CD4-positive, alpha-beta T cell treated with Interferon gamma for 1 hour (primary cell): ENCODE results near the gene VPS13D.
"Not testable (repeated sequence)": the region's sequence is repeated elsewhere in the genome, so short reads cannot be mapped to it uniquely, and the experiment has no call there.

ENCODE experiments used
- DNase-seq: peaks from one replicate; pipeline ENCODE4 v3.0.0-alpha.2; 2020

VPS13D gene

DNA sequence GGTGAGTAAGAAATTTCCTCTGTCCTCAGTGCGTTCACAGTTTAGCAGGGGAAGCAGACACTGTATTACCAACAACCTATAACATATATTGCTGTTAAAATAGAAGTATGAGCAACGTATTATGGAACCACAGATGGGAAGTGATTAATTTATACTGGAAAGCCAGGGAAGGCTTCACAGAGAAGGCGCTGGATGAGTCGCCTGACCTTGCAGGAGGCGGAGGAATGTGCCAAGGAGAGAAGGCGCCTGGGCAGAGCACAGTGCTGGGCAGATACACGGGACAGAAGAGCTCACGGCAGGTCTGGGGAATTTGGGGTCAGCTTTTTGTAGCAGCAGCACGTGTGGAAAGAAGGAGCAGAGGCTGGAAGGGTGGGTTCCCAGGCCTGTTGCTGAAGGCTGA is 271.8 kb downstream of the VPS13D start:
- DNase-seq = no peak

- DNase-seq = no peak
These were observed 272.7 kb downstream of the VPS13D start for GRCh38 chr1:12502336-12503109.

- DNase-seq = no peak
These were observed 273.9 kb downstream of the VPS13D start for GRCh38 chr1:12503709-12504108.

GRCh38 chr1:12504601-12505000 is 274.8 kb downstream of the VPS13D start:
- no peak for DNase-seq

GRCh38 chr1:12505231-12505630 is 275.4 kb downstream of the VPS13D start:
- no peak for DNase-seq

DNA sequence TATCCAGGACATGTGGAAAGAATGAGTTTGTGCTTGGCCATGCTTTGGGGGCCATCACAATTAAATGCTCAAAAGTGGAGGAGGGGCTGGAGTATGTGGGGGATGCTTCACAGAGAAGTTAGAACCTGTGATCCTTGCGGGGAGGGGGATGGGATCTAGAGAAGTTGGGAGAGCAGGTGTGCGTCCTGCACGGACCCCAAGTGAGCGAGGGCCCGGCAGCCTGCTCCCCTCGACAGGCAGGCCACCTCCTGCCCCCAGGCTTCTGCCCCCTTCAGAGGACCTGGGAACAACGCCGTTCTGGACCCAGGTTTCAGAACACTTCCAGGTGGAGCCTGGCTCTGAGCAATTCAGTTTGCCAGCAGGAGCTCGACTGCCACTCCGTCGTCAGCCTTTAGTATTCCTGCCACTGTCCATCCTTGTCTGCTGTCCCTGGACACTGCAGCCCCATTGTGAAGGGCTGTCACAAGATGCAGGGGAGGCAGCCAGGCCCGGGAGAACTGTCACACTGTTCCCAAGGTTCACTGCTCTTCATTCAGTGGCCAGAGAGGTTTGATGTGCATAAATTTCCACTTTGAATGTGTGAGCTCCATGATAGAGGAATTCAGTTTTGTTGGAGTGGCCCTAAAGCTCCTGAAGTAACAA is 275.9 kb downstream of the VPS13D start:
- no peak for DNase-seq

DNA sequence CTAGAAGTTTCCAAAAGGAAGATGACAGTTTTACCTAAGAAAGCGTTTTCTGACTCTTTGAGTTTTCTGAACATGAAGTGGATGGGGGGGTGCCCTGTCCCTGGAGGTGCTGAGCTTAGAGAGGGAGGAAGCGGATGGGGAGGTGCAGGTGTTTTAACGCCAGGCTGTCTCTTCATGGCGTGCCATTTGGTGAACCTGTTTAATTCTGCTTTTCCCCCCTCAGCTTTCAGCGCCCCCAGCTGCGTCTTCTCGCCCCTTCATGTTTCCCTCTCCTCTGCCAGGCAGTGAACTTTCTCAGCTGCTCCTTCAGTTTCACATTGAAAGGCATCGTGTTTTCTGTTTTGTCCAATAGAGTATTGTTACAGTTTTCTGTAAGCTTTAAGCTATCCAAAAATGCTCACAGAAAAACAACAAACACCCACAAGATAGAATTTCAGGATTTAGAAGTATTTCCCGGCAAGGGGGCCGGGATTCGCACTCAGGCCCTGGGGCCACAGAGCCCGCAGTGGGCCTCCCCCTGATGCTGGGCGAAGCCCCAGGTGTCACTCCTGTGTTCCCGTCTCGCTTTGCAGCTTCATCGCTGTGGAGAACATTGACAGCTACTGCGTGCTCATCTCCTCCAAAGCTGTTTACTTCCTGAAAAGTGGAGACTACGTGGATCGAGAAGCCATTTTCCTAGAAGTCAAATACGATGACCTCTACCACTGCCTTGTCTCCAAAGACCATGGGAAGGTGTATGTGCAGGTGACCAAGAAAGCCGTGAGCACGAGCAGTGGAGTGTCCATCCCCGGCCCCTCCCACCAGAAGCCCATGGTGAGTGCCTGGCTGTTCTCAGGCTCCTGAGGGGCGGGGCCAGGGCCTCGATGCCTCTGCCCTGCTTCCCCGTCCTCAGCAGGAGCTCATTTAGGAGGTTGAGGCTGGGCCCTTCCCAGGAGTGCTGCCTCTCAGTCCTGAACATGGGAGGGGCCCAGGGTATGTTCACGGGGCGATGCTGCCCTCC is 276.8 kb downstream of the VPS13D start:
- no peak for DNase-seq

GRCh38 chr1:12507631-12508030 is 277.8 kb downstream of the VPS13D start:
- no peak for DNase-seq

DNA sequence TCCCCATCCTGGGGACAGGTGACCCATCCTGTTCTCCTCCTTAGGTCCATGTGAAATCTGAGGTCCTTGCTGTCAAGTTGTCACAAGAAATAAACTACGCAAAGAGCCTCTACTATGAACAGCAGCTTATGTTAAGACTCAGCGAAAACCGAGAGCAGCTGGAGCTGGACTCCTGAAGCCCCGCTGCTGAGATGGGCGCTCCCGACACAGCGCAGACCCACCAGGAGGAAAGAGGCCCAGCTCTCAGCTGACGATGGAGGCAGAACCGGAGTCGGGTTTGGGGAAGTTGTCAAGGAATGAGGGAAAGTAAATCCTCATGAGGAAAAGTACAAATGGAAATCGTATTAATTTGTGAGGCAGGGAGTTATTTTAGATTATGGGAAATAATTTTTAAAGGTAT is 279.0 kb downstream of the VPS13D start:
- no peak for DNase-seq

DNA sequence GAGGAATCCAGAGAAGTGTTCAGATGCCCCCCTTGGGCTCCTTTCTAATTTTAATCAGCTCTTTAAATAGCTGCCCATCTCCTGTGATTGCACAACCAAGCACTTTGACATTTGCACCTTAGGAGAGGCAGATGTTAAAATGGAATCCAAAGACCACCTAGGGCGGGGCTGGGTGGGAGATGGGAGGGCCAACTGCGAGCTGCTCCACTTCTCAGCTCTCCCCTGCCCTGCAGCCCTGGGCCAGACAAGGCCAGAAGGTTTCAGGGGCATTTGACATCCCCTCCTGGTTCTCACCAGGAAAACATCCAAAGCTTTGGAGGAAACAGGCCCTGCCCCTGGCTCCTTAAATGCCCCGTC is 281.3 kb downstream of the VPS13D start:
- DNase-seq = no peak

DNA sequence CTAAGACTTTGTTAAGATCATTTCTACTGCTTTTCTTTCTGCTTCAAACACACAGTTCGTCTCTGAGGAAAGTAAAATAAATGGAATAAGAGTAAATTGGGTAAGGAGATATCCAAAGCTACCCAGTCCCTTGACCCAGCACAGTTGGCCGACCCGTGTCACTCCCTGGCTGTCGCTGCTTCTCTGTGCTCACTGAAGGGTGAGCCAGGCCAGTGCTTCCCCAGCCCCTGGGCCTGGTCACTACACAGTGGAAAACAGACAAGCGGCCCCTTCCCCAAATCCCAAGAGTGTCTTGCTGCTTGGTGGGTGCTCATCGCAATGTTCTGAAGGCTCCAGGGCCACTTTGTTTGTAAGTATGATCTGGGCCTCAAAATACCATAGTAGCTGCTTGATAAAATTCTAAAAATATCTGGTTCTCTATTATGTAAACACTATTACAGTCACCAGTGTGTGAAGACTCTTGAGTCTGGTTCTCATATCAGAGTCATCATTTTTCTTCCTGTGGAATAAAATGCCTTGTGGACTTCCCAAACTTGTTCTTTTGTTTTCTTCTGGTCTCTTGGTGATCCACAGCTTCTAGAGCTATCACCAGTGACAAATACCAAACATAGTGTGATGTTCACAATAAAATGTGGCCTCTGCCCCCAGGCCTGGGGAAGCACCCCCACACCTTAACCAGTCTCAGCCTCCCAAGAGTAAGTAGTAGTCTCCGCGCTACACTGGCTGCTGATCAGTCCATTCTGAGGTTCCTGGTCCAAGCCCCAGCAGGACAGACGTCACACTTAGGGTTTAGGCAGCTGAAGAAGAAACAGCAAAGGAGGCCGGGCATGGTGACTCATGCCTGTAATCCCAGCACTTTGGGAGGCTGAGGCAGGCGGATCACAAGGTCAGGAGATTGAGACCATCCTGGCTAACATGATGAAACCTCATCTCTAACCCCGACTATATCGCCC is 282.0 kb downstream of the VPS13D start:
- DNase-seq = no peak

GRCh38 chr1:12513181-12513580 is 283.4 kb downstream of the VPS13D start:
- DNase-seq = no peak

DNA sequence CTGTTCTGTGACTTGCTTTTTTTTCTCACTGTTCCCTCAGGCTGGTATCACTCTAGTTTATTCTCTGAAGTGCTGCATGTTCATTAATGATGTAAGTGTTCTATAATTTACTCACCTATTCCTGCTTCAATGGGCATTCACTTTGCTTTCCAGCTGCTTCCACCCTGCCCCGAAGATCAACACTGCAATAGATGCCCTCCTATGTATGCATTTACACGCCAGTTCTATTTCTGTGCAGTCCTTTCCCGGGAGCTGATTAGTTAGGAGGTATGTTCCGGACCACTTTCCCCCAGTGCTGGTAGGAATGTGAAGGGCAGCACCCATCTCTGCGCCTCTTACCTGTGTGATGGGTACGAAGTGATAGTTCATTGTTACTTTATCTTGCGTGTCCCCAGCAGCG is 284.8 kb downstream of the VPS13D start:
- no peak for DNase-seq

GRCh38 chr1:12515234-12515633 is 285.4 kb downstream of the VPS13D start:
- DNase-seq = no peak

DNA sequence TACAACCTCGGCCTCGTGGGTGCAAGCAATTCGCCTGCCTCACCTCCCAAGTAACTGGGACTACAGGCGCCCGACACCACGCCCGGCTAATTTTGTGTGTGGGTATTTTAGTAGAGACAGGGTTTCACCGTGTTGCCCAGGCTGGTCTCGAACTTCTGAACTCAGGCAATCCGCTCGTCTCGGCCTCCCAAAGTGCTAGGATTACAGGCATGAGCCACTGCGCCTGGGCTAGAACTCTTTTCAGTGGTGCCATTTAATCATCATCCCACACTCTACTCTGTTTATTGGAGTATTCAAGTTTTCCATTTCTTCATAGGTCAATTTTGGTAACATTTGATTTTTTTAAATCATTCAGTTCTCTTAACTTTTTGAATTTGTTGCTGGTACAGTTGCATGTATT is 286.9 kb downstream of the VPS13D start:
- no peak for DNase-seq

DNA sequence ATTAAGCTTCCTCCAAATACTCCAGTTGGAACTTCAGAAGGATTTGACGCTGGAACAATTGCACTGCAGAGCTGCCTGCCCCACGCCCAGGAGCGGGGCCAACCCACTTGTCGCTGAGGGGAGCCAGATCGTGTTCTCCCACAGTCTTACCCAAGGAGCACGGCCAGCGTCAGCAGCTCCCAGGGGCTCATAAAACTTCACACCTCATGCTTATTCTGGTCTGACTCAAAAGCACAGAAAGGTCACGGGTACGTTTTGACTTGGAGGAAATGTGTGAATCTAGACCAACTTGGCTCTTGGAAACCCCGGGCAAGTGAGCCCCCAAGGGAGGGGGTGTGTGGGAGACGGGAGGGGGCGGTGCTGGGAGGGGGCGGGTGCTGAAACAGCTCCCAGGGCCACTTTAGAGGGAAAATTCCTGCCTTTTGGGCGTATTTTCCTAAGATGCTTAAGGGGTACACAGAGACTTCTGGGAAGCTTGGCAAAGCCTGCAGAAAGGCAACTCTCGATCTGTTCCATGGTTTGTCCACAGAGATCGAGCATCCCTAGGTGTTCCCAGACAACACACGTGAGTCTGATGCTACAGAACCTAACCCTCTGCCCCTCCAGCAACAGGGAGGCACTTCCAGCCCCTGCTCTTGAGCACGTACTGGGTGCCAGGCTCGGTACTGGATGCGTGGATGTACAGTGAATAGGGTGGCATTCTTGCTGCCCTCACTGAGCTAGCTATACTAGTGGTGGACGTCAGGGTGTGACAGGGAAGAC is 289.3 kb downstream of the VPS13D start:
- no peak for DNase-seq

- no peak for DNase-seq
These were observed 290.0 kb downstream of the VPS13D start for GRCh38 chr1:12519693-12520364.

GRCh38 chr1:12521096-12521495 is 291.3 kb downstream of the VPS13D start:
- DNase-seq = no peak

DNA sequence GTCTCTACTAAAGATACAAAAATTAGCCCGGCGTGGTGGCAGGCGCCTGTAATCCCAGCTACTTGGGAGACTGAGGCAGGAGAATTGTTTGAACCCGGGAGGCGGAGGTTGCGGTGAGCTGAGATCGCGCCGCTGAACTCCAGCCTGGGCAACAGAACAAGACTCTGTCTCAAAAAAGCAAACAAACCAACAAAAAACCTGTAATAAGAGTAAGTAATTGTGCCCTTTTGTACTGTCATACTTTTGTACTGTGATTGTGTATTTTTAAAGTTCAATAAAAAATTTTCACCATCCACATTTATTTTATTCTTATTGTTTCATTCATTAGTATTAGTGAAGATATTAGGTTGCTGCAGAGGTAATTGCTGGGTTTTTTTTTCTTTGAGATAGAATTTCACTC is 292.9 kb downstream of the VPS13D start:
- DNase-seq = not testable (repeated sequence)

- DNase-seq = no peak
These were observed 294.4 kb downstream of the VPS13D start for GRCh38 chr1:12524266-12524665.
